Right lobe of liver (tissue), 4 donors: ENCODE measurements around the gene PLXNC1.

Experiments used
- POLR2A ChIP-seq: fragments of 450-650 bp; IDR thresholded peaks from one replicate; pipeline ENCODE4 v1.6.1; 2017; ENCODE audit warnings: antibody characterized with exemption, mild to moderate bottlenecking
- TF ChIP-seq, protein P1 (sequence below), 4 donors: fragments of 200-600 bp in 3 of 4; fragments of 450-650 bp in 1 of 4; IDR thresholded peaks; one replicate each; pipeline versions ENCODE4 v1.5.1 to v1.8.0; 2016 to 2022; ENCODE audit warnings: antibody characterized with exemption in 4 of 4, mild to moderate bottlenecking in 2 of 4
- donor health status: DM: no; HTN: no; CAD: no.
- donor health status: DM: no; HTN: no; CAD: no.
- donor health status: DM: no; HTN: yes; CAD: no.

DNA sequence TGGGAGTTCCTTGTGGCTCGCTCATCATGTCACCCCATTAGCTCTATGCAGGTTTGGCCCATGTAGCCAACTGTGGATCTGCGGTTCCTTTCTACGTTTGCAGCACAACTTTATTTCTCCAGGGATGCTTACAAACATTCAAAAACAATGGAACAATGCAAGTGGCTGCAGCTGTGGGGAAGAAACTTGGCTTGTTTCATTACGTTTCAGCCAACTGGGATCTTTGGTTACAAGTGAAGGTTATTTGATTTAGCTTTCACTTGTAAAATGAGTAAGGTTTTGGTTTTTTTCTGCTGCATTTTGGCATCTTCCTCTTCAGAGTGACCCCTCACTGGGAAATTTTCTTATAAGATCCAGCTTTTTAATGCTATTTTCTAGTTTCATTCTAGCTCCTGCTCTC, 105.9 kb downstream of the PLXNC1 start:
- no peak for TF ChIP-seq POLR2A
- TF ChIP-seq, protein P1, sequence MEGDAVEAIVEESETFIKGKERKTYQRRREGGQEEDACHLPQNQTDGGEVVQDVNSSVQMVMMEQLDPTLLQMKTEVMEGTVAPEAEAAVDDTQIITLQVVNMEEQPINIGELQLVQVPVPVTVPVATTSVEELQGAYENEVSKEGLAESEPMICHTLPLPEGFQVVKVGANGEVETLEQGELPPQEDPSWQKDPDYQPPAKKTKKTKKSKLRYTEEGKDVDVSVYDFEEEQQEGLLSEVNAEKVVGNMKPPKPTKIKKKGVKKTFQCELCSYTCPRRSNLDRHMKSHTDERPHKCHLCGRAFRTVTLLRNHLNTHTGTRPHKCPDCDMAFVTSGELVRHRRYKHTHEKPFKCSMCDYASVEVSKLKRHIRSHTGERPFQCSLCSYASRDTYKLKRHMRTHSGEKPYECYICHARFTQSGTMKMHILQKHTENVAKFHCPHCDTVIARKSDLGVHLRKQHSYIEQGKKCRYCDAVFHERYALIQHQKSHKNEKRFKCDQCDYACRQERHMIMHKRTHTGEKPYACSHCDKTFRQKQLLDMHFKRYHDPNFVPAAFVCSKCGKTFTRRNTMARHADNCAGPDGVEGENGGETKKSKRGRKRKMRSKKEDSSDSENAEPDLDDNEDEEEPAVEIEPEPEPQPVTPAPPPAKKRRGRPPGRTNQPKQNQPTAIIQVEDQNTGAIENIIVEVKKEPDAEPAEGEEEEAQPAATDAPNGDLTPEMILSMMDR (IDR thresholded peaks at IDR 0.05): no peak
